Epithelial cell of prostate (primary cell): ENCODE measurements around the gene SIK2.
"Not testable (repeated sequence)": the region's sequence is repeated elsewhere in the genome, so short reads cannot be mapped to it uniquely, and the experiment has no call there.

ENCODE experiments used
- DNase-seq: peaks from one replicate; pipeline ENCODE4 v3.0.0-alpha.2; 2011; ENCODE audit warnings: low read depth, low spot score
- H3K27ac ChIP-seq: fragments of 450-650 bp; 2 replicates; pipeline ENCODE4 v1.5.1; 2017; ENCODE audit warnings: mild to moderate bottlenecking

Gene SIK2

DNA sequence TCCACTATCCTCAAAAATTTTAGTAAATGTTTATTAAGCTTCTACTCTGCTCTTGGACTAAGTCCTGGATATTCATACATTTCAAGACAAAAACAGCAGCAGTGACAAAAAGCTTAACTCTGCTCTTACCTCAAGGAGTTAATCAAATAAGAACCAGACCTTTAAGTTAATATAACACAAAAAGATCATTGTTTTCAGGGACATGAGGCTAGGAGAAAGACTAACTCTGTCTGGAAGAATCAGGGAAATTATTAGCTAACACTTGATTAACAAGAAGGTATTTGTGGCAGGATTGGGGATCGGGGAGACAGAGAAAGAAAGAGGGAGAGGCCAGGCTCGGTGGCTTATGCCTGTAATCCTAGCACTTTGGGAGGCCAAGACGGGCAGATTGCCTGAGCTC lies 89.5 kb downstream of the SIK2 start:
- H3K27ac ChIP-seq: no peak overlapping the region
- DNase-seq: no peak

DNA sequence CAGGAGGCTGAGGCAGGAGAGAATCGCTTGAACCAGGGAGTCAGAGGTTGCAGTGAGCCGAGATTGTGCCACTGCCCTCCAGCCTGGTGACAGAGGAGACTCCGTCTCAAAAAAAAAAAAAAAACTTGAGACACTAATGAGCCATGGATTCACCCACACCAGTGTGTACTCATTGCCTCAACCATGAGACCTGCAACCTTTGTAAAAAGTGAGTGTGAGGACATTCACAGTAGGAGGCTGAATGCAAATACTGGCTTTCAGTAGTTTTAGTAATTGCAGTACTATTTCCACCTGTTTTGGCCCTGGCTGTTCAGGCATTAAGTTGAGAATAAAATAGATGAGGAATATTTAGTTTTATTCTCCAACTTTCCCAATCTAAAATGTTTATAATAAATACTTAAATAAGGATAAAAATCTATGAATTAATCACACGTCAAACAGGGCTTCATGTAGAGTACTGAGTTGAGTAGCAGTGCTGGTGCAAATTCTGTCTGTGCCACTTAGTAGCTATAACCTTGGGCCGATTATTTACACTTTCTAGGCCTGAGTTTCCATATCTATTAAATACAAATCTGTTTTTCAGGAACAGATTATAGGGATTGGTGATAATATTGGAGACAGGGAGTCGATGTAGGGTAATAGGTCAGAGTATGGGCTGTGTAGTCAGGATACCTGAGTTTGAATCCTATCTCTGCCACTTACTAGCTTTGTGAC lies 91.1 kb downstream of the SIK2 start:
- DNase-seq: no peak
- H3K27ac ChIP-seq: no peak overlapping the region

DNA sequence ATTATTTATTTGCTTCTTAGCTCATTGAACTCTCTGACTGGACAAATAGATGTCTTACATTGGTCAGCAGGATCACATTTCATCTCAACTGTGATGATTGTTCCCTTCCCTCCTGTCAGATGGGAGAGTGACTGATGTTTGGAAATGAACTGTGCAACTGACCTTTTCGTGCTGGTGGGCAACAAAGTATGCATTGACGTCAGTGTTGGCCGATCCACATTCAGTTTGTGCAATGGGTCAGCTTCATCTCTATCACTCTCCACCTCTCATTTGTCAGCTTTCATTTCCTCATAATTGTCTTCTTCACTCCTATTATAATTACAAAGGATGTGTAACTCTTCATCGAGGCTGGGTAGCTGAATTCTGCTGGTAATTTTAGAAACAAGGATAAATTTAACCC lies 92.6 kb downstream of the SIK2 start:
- no peak overlapping the region for H3K27ac ChIP-seq
- DNase-seq: no peak

DNA sequence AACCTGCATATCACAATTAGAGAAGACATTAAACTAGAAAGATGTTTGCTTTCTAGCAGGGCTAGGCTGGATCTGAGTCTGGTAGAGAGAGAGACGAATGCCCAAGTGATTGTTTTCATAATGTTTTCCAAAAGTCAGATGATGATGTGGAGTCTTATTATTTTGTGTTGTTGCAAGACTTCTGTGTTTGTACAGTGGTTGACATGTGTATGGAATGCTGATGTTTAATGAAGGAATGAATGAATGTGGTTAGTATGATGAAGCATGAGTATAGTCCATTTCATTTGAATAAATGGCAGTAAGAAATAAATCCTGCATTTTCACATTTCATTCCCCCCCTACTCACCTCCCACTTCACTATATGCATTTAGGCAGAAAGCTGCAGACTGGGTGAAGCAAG lies 94.3 kb downstream of the SIK2 start:
- no peak overlapping the region for H3K27ac ChIP-seq
- DNase-seq: no peak

DNA sequence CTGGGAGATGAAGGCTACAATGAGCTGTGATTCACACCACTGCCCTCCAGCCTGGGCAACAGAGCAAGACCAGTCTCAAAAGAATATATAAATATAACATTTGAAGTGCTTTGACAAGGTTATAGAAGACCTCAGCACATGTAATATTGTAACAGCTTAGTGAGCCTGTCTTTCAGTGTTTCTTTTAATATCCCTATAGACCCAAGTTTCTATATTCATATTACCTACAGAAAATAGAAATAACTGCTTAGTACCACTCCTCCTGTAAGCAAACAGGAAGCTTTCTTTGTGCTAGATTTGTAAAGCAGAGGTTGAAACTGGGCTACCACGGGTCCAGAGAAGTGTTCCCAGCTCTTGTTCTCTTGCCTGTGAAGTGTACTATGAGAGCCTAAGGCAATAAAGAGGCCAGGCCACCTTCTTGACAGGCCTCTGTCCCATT lies 95.7 kb downstream of the SIK2 start:
- DNase-seq: no peak
- H3K27ac ChIP-seq: no peak overlapping the region

DNA sequence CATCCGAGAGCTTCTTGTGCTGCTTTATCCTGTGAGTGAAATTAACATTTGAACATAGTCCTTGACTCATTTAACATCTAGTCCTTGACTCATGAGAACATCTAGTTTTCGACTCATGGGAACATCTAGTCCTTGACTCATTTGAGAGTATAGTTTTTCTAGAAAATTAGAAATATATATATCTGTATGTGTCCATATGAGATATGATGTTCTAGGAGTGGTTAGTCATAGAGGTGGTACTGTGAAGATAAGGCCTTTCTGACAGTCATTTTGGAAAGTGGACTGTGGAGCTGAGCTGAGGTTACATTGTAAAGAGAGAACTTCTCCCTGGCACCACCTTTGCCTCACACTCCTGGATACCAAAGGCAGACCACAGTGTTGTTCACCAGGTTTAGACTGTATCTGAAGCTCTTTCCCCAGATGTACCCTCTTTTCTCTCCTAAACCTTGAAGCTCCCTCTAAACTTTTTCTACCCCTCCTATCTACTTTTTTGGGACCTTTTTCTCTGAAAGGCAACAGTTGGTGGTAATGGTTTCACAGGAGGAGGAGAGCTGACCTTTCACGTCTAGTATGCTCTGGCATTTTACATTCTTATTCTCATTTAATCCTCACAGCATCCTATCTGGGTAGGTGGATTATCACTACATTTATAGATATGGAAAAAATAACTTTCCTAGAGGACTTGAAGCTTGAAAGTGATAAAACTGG lies 96.8 kb downstream of the SIK2 start:
- DNase-seq: no peak
- no peak overlapping the region for H3K27ac ChIP-seq

DNA sequence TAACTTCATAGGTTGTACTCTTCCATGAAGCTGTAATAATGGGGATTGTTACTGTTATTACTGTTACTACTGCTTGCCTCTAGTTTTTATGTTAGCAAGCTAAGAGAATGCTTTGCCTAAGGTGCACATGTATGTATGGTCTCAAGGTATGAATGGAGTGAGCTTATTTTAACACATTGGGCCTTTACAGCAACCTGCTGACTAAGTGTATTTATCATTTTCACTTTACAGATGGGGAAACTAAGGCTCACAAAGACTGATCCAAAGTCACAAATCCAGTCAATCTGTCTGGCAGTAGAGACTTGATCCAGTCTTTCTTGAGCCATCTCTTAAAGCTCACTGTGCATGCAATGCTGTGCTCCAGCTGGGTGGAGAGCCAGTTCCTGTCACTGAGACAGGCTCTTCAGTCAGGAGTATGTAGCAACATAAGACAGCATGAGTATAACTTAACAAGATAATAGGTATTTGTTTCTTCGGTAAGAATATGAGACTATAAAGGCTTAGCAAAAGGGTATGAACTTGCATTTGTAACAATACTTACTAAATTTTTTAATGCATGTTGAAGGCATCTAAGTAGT lies 97.4 kb downstream of the SIK2 start:
- no peak for DNase-seq
- no peak overlapping the region for H3K27ac ChIP-seq

DNA sequence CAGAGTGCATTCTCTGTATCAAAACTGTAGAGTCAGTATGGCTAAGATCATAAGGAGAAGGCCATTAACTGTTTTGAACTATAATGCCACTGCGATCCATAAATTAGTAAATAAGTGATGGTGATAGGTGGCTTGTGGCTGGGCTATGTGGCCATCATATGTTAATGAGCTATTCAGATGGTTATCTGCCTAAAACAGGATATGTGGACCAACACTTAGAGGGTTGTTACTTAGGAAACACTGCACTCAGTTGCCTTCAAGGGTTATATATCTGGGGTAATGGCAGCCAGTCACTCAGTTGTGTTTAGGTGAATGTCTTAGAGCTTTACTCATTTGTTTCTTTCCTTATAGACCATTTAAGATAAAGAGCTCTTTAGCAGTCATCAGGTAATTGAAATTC lies 97.9 kb downstream of the SIK2 start:
- no peak for DNase-seq
- no peak overlapping the region for H3K27ac ChIP-seq

DNA sequence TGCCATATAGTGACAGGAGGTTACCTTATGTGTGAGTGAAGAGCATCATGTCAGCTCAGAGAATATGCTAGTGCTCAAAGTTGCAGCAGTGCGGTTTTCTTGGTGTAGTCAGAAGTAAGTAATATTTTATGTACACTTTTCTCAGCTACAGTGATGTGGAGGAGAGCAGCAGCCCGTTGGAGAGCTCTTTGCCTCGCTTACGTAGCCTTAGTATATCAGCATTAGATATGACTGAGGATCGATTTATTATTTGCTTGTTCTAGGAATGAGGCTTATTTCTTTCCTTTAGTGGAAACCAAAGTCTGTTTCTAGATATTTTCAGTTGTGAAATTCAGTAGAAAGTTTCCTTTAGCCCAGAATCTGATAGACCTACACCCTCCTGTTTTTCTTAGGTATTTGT lies 100.4 kb downstream of the SIK2 start:
- no peak for DNase-seq
- no peak overlapping the region for H3K27ac ChIP-seq

DNA sequence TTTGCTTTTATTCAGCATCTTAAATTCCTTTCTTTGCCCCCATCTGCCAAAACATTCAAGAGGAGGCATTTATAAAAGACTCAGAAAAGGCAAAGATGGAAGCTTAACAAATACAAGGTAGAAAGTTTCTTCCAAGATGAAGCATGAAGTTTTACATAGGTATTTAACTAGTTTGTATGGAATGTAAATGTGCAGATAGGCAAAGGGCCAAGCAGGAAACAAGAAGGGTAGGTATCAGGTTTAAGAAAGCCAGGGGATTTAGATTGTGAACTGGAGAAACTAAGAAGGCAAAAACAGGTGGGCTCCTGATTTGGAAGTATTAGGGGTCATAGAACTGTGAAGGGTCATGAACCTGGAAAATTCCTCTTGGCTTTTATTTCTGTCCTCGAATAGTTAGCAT lies 101.3 kb downstream of the SIK2 start:
- DNase-seq: no peak
- no peak overlapping the region for H3K27ac ChIP-seq

DNA sequence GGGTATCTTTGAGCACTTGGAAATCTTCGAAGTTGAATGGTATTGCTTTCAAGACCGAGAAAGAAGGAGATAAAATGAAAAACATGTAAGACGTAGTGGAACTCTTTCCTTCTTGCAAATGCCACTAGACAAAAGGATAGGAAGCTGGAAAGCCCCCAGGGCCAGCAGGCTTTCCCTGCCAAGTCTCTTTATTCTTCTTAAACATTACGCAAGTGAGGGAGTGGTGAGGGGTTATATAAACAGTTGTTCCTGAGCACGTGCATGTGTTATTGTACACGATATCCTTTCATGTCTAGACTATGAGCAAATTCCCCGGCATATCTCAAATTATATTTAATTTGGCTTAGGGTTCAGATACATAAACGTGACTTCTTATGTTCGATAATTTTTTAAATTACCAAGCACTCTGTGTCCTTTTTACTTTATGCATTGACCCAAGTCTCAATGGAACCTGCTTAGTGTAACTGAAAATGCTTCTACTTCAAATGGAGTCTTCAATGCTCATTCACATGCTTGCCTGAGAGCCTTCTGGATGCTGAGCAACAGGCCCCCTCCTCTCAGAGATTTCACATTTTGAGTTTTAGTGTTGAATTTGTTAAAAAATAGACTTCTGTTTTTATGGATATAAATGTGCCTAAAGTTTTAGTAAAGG lies 104.9 kb downstream of the SIK2 start:
- no peak overlapping the region for H3K27ac ChIP-seq
- peak; percentile 31 for DNase-seq

DNA sequence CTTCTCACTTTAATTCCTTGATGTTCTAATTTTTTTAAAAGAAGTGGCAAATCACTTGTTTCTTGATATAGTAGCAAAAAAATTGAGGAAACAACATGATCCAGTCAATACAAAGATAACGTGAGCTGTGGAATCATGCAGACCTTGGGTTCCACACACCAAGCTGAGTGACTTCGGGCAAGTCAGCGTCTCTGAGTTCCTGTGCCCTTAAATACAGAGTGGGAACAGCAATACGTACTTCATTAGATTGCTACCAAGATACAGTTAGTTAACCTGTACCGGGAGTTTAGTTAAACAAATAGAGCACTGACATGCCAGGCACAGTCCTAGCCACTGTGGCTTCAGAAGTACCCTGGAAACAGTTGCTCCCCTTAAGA lies 105.4 kb downstream of the SIK2 start:
- no peak overlapping the region for H3K27ac ChIP-seq
- DNase-seq: no peak

DNA sequence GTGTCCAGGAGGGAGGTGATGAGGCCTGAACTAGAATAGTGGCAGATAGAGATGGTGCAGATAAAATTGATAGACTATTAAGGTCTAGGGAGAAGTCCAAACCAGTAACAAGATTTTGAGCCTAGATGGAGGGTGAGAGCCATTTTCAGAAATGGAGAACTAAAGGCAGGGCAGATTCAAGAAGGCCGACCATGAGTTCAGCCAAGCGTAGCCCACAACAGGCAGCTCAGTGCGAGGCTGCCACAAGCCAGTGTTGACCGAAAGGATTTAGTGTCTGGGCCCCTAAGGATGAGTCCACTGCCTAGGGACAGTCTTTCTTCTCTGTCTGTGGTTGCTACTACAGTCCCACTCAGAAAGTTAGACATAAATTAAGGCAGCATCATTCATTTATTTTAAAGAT lies 112.3 kb downstream of the SIK2 start:
- DNase-seq: no peak
- no peak overlapping the region for H3K27ac ChIP-seq

DNA sequence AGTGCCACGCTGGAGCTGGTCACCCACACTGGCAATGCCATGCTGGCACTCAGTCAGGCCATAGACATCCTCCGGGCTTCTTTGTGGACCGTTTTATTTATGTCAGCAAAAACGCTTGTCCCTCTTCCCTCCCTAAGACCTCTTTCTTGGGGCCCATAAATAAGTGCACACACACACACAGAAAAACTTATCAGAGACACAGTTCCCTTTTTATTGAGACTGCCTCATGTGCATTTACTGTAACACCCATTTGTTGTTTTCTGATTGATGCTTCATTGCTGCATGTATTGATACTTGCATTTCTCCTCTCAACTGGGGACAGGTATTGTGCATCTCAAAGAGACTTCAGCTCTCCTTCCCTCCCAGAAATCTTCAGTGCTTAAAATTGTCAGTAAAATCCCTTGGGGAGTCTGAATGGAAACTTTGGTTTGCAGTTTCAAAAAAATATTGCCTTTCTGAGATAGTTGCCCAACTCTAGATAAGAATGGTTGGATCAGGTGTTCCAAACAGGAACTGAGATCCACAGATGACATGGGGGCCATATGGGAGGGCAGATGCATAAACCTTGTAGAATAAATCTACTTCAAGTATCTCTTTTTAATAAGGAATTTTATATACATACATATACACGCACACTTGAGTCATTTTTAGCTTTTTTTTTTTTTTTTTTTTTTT lies 113.0 kb downstream of the SIK2 start:
- no peak for DNase-seq
- H3K27ac ChIP-seq: no peak overlapping the region

DNA sequence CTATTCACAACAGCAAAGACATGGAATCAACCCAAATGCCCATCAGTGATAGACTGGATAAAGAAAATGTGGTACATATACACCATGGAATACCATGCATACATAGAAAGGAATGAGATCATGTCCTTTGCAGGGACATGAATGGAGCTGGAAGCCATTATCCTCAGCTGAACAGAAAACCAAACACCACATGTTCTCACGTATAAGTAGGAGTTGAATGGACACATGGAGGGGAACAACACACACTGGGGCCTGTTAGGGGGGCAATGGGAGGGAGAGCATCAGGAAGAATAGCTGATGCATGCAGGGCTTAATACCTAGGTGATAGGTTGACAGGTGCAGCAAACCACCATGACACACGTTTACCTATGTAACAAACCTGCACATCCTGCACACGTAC lies 115.4 kb downstream of the SIK2 start:
- not testable (repeated sequence) for DNase-seq, H3K27ac ChIP-seq

DNA sequence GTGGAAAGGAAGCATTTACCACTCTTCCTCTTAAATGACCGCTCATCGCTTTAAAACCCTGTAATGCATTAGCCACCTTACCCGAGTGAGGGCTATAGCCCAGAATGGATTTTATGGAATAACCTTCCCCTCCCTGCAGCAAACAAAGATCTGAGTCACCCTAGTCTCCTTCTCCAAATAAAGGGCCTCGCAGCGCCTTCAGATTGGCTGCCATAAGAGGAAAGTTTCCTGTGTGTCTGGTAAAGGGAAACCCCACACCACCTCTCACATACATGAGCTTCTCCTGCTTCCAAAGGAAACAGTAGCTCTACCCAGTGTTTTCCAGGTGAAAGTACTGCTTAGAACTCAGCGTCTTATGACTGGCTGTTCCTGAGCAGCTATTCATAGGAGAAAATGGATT lies 116.2 kb downstream of the SIK2 start:
- DNase-seq: peak; percentile 36
- H3K27ac ChIP-seq: peak overlapping the region; percentile 36

DNA sequence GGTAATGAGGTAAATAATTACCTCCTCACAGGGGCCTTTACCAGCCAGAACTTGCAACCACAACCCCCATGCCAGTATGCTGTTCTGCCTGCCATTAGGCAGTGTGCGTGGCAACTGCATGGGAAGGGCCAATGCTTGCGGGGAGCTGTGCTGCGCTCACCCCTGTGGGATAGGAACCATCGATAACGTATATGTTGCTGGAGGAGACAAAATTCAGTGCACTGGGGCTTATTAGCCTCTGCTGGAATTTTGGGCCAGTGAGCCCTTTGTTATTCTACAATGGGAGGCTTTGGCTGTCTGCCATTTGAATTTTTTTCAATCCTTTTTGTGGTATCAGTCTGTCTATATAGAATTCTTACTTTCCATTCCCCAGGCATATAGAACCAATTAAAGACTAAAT lies 116.6 kb downstream of the SIK2 start:
- DNase-seq: no peak

DNA sequence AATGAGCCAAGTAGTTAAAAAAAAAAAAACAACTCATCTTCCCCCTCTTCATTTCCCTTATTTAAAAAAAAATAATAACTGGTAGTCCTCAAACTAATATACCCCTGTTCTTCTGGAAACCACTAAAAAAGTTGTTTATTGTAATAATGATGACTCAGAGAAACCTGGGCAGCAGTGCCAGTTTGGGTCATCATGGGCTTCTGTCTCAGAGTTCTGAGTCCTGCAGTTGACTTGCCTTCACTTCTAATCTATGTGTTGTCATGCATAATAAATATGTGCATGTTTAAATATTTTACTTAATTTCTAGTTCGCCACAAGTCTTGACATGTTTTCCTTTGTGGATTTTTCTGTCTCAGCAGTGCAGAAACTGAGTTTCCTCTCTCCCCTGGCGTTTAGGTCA lies 117.1 kb downstream of the SIK2 start:
- H3K27ac ChIP-seq: no peak overlapping the region
- DNase-seq: no peak

More for the DNA sequence above, 116.6 kb downstream of the SIK2 start:
- peak overlapping the region; percentile 36 for H3K27ac ChIP-seq

DNA sequence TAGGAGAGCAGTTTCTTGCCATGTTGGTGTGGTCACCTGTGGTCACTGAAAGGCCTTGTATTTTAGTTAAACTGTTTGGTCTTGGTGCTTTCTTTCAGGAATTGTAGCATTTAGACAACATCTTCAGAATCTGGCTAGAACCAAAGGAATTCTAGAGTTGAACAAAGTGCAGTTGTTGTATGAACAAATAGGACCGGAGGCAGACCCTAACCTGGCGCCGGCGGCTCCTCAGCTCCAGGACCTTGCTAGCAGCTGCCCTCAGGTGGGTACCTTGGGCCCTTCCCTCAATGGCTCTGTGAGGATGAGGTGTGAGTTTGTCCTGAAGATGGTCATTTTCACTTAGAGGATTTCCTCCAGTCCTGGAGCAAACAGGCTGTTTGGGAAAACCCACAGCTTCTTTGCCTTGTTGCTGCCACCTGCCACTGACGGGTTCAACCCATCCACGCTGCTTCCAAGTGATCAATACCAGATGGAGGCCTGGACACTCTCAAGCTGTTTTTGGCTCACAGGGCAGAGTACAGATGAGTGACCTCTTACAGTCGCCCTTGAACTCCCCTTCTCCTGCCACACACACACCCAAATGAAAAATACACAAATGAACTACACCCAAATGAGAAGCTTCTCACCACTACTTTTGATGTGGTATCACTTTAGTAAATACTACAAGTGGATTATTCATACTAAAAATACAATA lies 118.7 kb downstream of the SIK2 start:
- H3K27ac ChIP-seq: no peak overlapping the region
- no peak for DNase-seq

DNA sequence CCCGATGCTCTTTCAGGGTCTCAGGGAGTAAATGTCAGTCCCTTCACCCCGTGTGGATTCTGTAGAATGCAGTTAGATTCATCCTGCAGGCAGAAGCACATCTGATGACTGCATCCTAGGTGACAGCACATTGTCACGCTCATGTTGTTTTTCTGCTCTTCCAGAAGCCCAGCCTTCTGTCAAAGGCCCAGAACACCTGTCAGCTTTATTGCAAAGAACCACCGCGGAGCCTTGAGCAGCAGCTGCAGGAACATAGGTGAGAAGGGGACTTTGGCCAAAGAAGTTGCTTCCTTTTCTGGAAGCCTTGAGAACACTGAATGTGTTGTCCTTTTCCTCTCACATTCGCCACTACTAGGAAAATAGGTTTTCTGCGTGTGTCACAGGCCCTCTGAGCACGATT lies 120.3 kb downstream of the SIK2 start:
- DNase-seq: no peak
- H3K27ac ChIP-seq: no peak overlapping the region
